Fibroblast of skin of left biceps (primary cell): Measurements from ENCODE around the gene SRGAP3.

Source experiments
- DNase-seq, 2 experiments: peaks; one replicate each; pipeline ENCODE4 v3.0.0-alpha.2; 2013; ENCODE audit warnings: low read depth in 2 of 2

The SRGAP3 gene

DNA sequence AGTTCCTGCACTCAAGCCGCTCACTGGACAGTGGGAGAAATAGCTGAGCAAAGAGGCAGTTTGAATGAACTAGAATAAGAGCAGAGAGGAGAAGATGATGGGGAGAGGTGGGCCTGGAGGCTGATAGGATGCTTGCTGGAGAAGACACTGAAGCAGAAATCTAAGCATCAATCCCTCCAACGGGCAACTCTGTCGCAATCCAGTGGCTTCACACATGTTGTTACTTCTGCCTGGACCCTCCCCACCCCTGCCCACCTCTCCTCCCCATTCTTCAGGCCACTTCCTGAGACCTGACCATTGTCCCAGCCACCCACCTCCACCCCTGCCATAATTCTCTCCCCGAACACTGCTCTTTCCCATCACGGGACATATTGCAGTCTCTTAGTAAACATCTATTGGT lies 76.0 kb downstream of the SRGAP3 start:
- no peak for DNase-seq

DNA sequence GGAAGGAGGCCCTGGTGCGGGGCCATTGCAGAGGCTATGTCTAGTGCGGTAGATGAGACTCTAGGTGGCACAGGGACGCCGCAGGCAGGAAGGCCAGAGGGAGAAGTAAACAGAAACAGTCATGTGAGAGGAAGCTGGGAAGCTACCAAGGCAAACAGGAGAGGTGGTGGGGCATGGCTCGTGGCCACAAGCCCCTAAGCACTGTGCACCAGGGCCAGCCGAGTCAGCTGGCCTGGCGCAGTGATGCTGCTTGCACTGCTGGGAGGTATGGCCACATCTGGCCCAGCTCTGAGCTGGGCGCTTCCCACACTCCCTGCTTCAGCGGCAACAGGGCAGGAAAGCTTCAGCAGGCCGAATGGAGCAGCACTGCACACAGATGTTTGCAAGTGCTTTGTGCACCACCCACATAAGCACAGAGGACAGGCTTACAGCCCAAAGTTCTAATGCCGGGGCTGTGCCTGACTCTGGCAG lies 76.6 kb downstream of the SRGAP3 start:
- DNase-seq = no peak

DNA sequence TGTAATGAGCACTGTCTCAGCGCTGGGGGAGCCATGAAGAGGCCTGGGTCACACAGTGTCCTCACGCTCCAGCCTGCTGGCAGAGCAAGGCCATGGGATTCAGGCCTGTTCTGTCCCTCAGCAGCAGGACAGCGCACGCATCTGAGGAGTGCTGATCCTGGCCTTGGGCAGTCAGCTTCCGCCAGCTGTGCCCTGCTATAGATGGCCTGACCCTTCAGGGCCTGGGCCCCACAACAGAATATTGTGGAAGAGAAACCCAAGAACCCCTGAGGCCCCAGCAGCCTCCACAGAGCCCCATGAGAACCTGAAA lies 78.6 kb downstream of the SRGAP3 start:
- DNase-seq = no peak

DNA sequence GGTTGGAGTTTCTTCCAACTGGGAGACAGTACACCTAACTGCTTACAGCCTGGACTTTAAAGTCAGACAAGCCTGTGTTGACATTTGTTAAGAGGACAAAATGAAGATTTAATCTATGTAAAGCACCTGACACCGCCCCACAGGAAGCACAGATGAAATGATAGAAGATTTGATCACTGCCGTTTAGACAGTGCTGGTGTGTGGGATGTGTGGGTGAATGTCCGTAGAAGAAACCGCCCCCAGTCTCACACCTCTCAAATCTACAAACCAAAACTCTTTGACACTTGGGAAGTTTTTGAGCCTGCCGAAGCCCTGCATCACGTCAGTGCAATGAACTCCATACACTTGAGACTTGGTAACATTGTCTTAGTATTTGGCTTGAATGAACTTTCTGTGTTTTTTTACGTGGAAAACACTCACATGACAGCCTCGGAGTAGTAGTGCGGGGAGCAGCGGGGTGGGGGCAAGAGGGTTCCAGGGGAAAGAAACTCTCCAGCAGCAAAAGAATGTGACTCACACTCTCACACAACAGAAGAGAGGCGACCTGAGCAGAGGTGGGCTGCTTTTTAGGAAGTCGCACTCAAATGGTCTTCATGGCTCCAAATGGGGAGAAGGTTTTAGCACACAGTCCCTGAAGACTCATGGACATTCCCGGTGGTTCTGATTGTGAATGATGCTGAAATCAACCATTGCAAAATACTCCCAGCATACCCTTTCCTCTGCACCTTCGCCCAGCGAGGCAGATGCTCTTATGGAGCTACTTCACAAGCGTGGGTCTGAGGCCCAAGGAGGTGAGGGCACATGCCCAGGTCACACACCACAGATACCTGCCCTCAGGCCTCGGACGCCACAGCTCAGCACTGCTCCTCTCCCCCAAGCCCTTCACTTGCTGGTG lies 79.2 kb downstream of the SRGAP3 start:
- no peak for DNase-seq

- DNase-seq = no peak
Observed at GRCh38 chr3:9169326-9169725, 80.1 kb downstream of the SRGAP3 start.

DNA sequence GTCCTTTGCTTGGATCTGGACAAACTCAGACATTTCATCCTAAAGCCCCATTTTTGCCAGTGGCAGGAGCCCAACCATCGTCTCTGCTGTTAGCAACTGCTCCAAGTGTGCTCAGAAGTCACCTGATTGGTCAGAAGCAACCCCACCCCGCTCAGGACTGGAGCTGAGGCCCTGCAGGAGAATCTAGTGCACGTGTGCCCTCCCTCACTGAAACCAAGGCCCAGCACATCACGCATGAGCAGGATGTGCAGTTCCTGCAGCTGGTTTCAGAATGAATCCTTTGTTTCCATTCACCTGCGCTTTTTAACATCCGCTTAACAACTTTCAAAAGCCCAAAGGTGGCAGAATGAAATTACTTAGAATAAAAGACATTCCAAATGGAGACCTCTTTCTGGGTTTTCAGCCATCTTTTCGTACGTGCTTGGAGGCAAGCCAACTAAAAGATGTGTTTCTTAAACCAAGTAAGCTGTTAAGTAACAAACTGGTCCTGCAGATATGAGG lies 81.2 kb downstream of the SRGAP3 start:
- DNase-seq = no peak

DNA sequence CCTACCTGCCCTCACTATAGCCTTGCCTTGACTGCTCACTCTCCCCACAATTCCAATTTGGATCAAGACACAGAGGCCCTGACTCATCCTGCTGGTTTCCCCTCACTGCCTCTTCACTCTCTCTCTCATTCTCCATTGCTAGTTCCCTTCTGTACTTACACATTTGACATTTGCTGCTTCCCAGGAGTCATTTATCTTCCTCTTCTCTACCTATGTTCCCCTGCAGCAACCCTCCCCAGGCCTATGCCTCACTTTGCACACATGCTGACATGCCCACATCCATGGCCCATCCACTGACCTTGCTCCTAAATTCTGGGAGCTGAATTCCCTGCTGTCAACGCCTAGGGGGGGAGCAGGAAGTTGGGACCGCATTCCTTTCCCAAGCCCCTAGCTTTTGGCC lies 82.2 kb downstream of the SRGAP3 start:
- peak; percentile 68 to 78 for DNase-seq

- DNase-seq = no peak
Observed at GRCh38 chr3:9165421-9165820, 84.0 kb downstream of the SRGAP3 start.

DNA sequence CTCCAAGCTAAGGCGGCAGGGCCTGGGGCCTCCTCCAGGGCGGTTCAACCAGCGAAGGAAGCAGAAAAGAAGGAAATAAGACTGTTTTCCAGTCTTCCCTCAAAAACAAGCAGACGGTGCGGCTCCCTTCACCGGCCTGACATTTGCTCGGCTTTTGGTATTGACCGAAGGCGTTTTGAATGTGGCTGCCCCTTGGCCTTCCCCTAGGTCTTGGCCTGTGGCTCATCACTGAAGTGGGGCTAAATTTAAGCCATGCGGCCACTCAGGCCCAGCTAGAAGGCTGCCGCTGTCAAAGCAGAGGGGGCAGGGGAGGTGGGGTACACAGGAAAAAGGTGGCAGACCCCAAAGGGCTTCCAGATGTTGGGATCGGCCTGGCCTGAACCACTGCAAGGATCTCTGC lies 86.2 kb downstream of the SRGAP3 start:
- no peak for DNase-seq

- DNase-seq = no peak
Observed at GRCh38 chr3:9161811-9162210, 87.6 kb downstream of the SRGAP3 start.

DNA sequence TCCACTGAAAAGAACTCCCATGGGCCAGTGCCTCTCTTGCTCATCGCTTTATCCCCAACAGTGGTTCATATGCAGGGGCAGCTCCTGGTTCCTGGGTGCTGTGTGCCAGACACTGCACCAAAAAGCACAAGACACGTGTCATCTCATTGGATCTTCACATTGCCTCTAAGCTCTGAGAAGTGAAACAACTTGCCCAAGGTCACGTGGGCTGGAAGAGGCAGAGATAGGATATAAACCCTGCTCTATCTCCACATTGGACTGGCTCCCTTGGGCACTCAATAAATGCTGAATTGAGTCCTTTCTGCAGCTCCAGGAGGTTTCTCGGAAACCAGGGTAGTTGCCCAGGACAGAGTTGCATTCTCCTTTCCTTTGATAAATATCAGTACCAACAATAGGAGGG lies 88.1 kb downstream of the SRGAP3 start:
- DNase-seq = no peak

DNA sequence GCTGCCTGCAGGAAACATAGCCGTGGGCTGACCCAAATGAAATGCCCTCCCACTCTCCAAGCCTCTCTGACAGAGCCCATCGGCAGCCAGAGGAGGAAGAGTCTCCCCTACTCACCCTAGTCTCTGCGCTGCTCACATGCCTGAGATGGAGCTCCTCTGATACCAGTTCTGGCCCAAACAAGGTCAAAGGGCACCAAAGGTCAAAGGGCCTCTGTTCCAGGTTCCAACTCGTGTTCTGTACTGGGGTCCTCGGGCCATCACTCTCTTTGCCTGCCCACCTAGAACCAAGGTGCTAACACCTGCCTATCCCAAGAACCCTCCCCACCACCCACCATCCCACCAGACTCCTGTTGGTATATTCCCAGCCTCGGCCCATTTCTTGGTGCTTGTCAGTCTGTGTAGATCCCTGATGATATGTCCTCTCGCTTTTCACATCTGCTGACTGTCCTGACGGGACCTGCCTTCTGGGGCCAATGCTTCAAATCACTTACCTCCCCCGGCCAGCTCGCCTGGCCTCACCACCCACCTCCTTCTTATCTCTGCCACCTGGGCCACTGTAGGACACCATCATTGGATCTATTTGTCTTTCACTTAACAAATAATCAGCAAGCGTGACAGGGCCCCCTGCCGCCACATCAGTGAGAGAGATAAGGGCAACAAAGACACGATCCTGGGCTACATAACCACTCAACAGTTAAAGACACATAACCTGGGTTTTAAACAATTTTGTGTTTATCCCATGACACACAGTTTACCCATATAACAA lies 90.4 kb downstream of the SRGAP3 start:
- DNase-seq = no peak

DNA sequence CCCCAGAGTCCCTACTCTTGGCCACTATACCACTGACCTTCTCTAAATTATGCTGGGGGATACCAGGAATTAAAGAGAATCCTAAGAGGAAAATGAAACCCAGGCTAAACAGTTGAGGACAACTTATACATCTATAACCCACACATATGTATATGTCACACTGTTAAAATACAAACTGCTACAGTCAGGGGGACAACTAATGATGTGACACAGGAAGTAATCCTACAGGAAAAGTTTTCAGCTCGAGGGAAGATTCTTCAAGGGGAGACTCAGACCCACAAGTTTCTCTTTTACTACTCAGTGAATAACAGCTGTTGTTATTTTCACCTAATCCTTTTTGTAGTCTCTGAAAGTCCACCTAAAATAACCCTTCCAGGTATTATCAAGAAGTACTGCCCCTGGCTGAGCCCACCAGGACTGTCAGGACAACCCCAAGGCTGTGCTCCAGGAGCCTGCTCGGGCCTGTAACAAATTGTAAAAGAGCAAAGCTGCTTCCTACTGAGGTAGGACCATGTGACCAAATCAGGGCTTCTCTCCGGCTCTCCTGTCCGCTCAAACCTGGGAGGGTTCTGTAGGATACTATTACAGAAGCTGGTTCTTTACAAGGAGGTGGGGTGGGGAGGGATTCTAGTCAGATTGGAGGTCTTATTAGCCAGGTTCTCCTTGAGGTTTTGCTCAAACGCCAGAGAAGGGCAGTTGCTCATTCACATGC lies 91.6 kb downstream of the SRGAP3 start:
- DNase-seq = no peak

GRCh38 chr3:9156604-9157003 lies 92.8 kb downstream of the SRGAP3 start:
- DNase-seq = no peak

DNA sequence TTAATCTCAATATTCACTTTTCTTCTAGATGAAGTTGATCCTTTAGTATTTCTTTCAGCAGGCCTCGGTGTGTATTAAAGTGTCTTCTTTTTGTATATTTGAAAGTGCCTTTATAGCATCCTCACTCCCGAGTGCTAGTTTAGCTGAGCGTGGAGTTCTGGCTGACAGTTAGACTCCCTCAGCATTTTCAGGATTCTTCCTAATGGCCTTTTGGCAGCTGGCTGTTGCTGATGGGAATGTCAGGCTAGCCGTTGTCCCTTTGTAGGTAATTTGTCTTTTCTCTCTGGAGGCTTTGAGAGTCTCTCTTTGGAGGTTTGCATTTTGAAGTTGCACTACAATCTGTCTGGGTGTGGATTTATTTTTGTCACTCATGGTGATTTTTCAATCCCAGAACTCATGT lies 94.4 kb downstream of the SRGAP3 start:
- DNase-seq = no peak

DNA sequence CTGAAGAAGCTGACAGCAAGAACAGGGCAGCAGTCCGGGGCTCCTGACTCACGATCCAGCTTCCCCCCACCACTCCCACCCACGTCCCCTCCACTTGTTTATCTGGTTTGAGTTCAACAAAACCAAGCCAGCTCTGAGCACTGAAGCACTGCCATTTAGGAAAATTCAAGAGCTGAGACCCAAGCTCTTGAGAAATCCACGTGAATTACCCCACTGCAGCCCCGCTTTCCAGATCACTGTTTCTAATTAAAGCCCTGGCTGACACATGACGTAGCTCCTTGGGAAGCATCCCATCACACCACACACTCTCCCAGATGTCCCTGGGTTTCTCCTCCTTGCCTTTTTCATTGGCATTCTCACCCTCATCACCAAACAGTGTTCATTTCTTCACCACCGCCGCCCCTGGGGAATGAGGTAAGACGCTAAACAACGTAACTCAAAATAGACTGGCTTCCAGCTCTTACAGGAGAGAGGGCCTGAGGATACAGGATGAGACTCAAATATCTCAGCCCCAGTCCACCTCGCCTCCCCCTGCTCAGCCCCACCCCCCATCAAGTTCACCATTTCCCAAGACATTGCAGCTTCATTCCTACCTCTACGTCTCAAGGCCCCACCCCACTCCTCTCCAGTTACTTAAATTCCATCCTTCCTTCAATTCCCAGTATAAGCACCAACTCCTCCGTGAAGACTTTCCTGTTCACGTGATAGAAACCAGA lies 95.4 kb downstream of the SRGAP3 start:
- peak; percentile 96 for DNase-seq

GRCh38 chr3:9151240-9151639 lies 98.2 kb downstream of the SRGAP3 start:
- no peak for DNase-seq

GRCh38 chr3:9149566-9149965 lies 99.9 kb downstream of the SRGAP3 start:
- no peak for DNase-seq

GRCh38 chr3:9147896-9148266 lies 101.6 kb downstream of the SRGAP3 start:
- DNase-seq = no peak

- no peak for DNase-seq
Observed at GRCh38 chr3:9147215-9147895, 102.1 kb downstream of the SRGAP3 start.
